HepG2 (cell line): Measurements from ENCODE around the gene LDLRAD3. TPM values are rescaled to one million over a fixed set of nuclear protein-coding genes. Genes with fewer than 3 reads are reported as not detected.

Experiments
- ATAC-seq: fragments of 200-7000 bp; cut with Tn5 transposase; 3 replicates; pipeline ENCODE4 v1.9.1; 2020; ENCODE audit warnings: mild to moderate bottlenecking, moderate library complexity
- BruUV-seq: library from RNA; stranded (reverse); fragments of 400-500 nt; replicated peaks from 2 replicates; lab custom pipeline; 2021; lab: Mats Ljungman, UMichigan
- CTCF ChIA-PET: fragments of 300-600 bp; formaldehyde crosslinking; extraction: SDS; loops from one replicate; lab custom pipeline; 2021; ENCODE audit warnings: low total read pairs, inconsistent platforms, low intra/inter-chr PET ratio; lab: Yijun Ruan, JAX
- POLR2A ChIA-PET: fragments of 350-600 bp; sonication (Branson Sonifier 250); formaldehyde crosslinking; loops from one replicate; lab custom pipeline; 2020; ENCODE audit warnings: antibody characterized with exemption, inconsistent platforms; lab: Yijun Ruan, JAX
- DNase-seq: peaks from one replicate; pipeline ENCODE4 v3.0.0-alpha.2; 2015; ENCODE audit warnings: low spot score
- FAIRE-seq: peaks from 3 replicates; lab custom pipeline; 2011; peaks lifted over from hg19 to GRCh38; lab: Jason Lieb, UNC
- H2AFZ ChIP-seq: one replicate; pipeline ENCODE4 v1.6.1; 2011; ENCODE audit warnings: low read length, inconsistent platforms
- H3K27ac ChIP-seq: fragments of 300-600 bp; 3 replicates; pipeline ENCODE4 v1.8.0; 2011; ENCODE audit warnings: mixed run types, mild to moderate bottlenecking, mixed read lengths, low read length, inconsistent platforms; ENCODE audit not compliant: insufficient read depth; ENCODE audit errors: extremely low read length
- H3K27me3 ChIP-seq, 2 experiments: fragments of 200-600 bp in 1 of 2; 2 replicates in 1 of 2; 3 replicates in 1 of 2; pipeline versions ENCODE4 v1.6.0 to v1.8.0; 2011; ENCODE audit warnings: low read length in 2 of 2, mild to moderate bottlenecking in 2 of 2, moderate library complexity in 2 of 2, inconsistent platforms in 1 of 2; ENCODE audit not compliant: insufficient read depth in 2 of 2, control insufficient read depth in 1 of 2
- H3K36me3 ChIP-seq, 2 experiments: fragments of 200-600 bp in 1 of 2; replicated peaks in 1 of 2; 2 replicates in 1 of 2; 3 replicates in 1 of 2; pipeline versions ENCODE4 v1.5.1 to v1.8.0; 2011; ENCODE audit warnings: low read length in 2 of 2, inconsistent platforms in 1 of 2; ENCODE audit not compliant: insufficient read depth in 2 of 2, control insufficient read depth in 1 of 2
- H3K4me1 ChIP-seq: 2 replicates; pipeline ENCODE4 v1.5.1; 2012; ENCODE audit warnings: low read length, inconsistent platforms; ENCODE audit not compliant: insufficient read depth
- H3K4me2 ChIP-seq: 2 replicates; pipeline ENCODE4 v1.6.0; 2011; ENCODE audit warnings: low read depth, low read length, inconsistent platforms
- H3K4me3 ChIP-seq, 3 experiments: fragments of 200-600 bp in 1 of 3; sonication (generic), shearing (Covaris generic) in 1 of 3; replicated peaks in 1 of 3; 2 replicates each; pipeline ENCODE4 v1.5.1; 2011 to 2016; ENCODE audit warnings: low read length in 3 of 3, inconsistent platforms in 2 of 3, low read depth in 2 of 3, mild to moderate bottlenecking in 2 of 3, control low read depth in 1 of 3, mixed read lengths in 1 of 3; ENCODE audit not compliant: insufficient read depth in 1 of 3
- H3K79me2 ChIP-seq: one replicate; pipeline ENCODE4 v1.6.1; 2011; ENCODE audit warnings: low read length, inconsistent platforms; ENCODE audit not compliant: insufficient read depth
- H3K9ac ChIP-seq: 2 replicates; pipeline ENCODE4 v1.6.0; 2011; ENCODE audit warnings: mild to moderate bottlenecking, low read depth, low read length, inconsistent platforms; ENCODE audit not compliant: insufficient read depth
- H3K9me3 ChIP-seq: 2 replicates; pipeline ENCODE4 v1.5.1; 2012; ENCODE audit warnings: mild to moderate bottlenecking, low read length
- H4K20me1 ChIP-seq: 2 replicates; pipeline ENCODE4 v1.6.0; 2011; ENCODE audit warnings: inconsistent platforms, mild to moderate bottlenecking, low read length, moderate library complexity; ENCODE audit not compliant: insufficient read depth
- BCL3 ChIP-seq: sonication (generic); formaldehyde crosslinking; IDR thresholded peaks from 2 replicates; pipeline ENCODE4 v1.5.1; 2020; ENCODE audit warnings: mild to moderate bottlenecking, missing genetic modification reagents, moderate library complexity
- DBP ChIP-seq: sonication (generic); formaldehyde crosslinking; IDR thresholded peaks from 2 replicates; pipeline ENCODE4 v1.4.0; 2020; ENCODE audit warnings: missing genetic modification reagents; ENCODE audit errors: not compliant biosample characterization
- DZIP1 ChIP-seq: sonication (generic); formaldehyde crosslinking; IDR thresholded peaks from 2 replicates; pipeline ENCODE4 v1.5.0; 2020; ENCODE audit warnings: mild to moderate bottlenecking, missing genetic modification reagents
- GATAD2A ChIP-seq: IDR thresholded peaks from 2 replicates; pipeline ENCODE4 v1.6.1; 2016
- MAFK ChIP-seq, 2 experiments: IDR thresholded peaks in 1 of 2; conservative IDR thresholded peaks in 1 of 2; 2 replicates each; pipeline ENCODE4 v1.6.1; 2011; ENCODE audit warnings: improper control_type of control experiment in 2 of 2, low read length in 2 of 2
- RBFOX2 ChIP-seq: fragments of 200-400 bp; formaldehyde crosslinking; IDR thresholded peaks from 2 replicates; pipeline ENCODE4 v1.6.1; 2017; ENCODE audit warnings: low read depth, mild to moderate bottlenecking, low read length
- ZNF3 ChIP-seq: IDR thresholded peaks from 2 replicates; pipeline ENCODE4 v1.7.0; 2017; ENCODE audit warnings: inconsistent platforms
- ZNF407 ChIP-seq: sonication (generic); formaldehyde crosslinking; IDR thresholded peaks from one replicate; pipeline ENCODE4 v1.5.1; 2020; ENCODE audit warnings: mild to moderate bottlenecking, missing genetic modification reagents; ENCODE audit errors: not compliant biosample characterization
- ZNF569 ChIP-seq: sonication (generic); formaldehyde crosslinking; IDR thresholded peaks from 2 replicates; pipeline ENCODE4 v1.5.0; 2020; ENCODE audit warnings: mild to moderate bottlenecking, missing genetic modification reagents, moderate library complexity, borderline replicate concordance
- ZNF572 ChIP-seq: sonication (generic); formaldehyde crosslinking; IDR thresholded peaks from 2 replicates; pipeline ENCODE4 v1.5.1; 2020; ENCODE audit warnings: mild to moderate bottlenecking, missing genetic modification reagents
- ZNF660 ChIP-seq: sonication (generic); formaldehyde crosslinking; IDR thresholded peaks from 2 replicates; pipeline ENCODE4 v1.5.1; 2020; ENCODE audit warnings: mild to moderate bottlenecking, low read depth, missing genetic modification reagents, borderline replicate concordance
- ZNF746 ChIP-seq: sonication (generic); formaldehyde crosslinking; IDR thresholded peaks from 2 replicates; pipeline ENCODE4 v1.8.0; 2022; ENCODE audit warnings: mild to moderate bottlenecking, missing genetic modification reagents
- WGBS: methylation state at CpG from one replicate; pipeline ENCODE4 v1.1.6; 2017; ENCODE audit warnings: low lambda C conversion rate; 5-methylcytosine and 5-hydroxymethylcytosine counted together
- in situ Hi-C: cut with HindIII; loops from 2 replicates; pipeline ENCODE4 v1.10.0; 2017; ENCODE audit warnings: low pct_unique_long_range_greater_than_20kb; ENCODE audit not compliant: extremely low pct_ligation_motif_present
- intact Hi-C: fragments of 100-400 bp; cut with micrococcal nuclease; formaldehyde crosslinking; loops from one replicate; pipeline ENCODE4 v1.10.0; 2022; ENCODE audit not compliant: unreplicated experiment
- polyA plus RNA-seq, 8 experiments: library from polyadenylated mRNA; depleted of rRNA in 3 of 8; stranded (reverse) in 7 of 8; unstranded in 1 of 8; fragments of >200 nt; fragmentation: Illumina TruSeq in 4 of 8; extraction: Trizol in 4 of 8; gene quantifications; 2 replicates each; pipeline versions ENCODE4 v1.2.1 to v1.2.3, GENCODE V29; 2011 to 2016; ENCODE audit warnings: low read depth in 4 of 8, missing spikeins in 1 of 8, mixed read lengths in 1 of 8; ENCODE audit not compliant: insufficient read depth in 1 of 8
- total RNA-seq, 5 experiments: library from RNA; depleted of rRNA; stranded (reverse); fragments of >200 nt; fragmentation: Illumina TruSeq; extraction: Trizol; gene quantifications; 2 replicates each; pipeline ENCODE4 v1.2.3, GENCODE V29; 2016; ENCODE audit warnings: low read depth in 1 of 5

The LDLRAD3 gene
- total and polyA plus RNA-seq, 2 of the 13 experiments (the other 11 are each of a cell fraction or from before 2014, with no cell fraction given): 0.50 to 0.60 TPM

- intact Hi-C loops: no loop called here
- FAIRE-seq: no peak
- no peak overlapping the region for H3K4me3 ChIP-seq
- TF ChIP-seq RBFOX2 (no peak), ZNF572 (CRISPR knock-in tag) (no peak), ZNF569 (CRISPR knock-in tag) (no peak), MAFK (conservative IDR thresholded peaks at IDR 0.05 in 1 of 2, IDR thresholded peaks at IDR 0.05 in 1 of 2; ENCODE audit: low read length in 2 of 2) (no peak), ZNF746 (CRISPR knock-in tag) (no peak), GATAD2A (no peak), ZNF3 (CRISPR knock-in tag) (no peak), DZIP1 (no peak), BCL3 (CRISPR knock-in tag) (no peak), ZNF660 (CRISPR knock-in tag) (no peak), DBP (CRISPR knock-in tag) (no peak), ZNF407 (CRISPR knock-in tag) (no peak)
Observed at GRCh38 chr11:35951680-35952079, 7.8 kb downstream of the LDLRAD3 start.

More at GRCh38 chr11:35951680-35952079, 7.8 kb downstream of the LDLRAD3 start:
- H3K79me2 ChIP-seq: no peaks in the 10 kb centered on the region
- BruUV-seq: no TSS peak
- H3K9ac ChIP-seq: no peak overlapping the region
- no peak overlapping the region for H3K4me2 ChIP-seq
- H3K36me3 ChIP-seq: no peaks in the 10 kb centered on the region
- ATAC-seq: no peak
- H3K4me1 ChIP-seq: no peaks in the 10 kb centered on the region
- ChIA-PET POLR2A (no interaction called here), CTCF (no interaction called here)
- in situ Hi-C loops: no loop called here
- no peaks in the 10 kb centered on the region for H3K9me3 ChIP-seq
- H3K27ac ChIP-seq: no peak overlapping the region
- 47% methylated on average over 3 of the region's 3 CpGs for WGBS
- H3K27me3 ChIP-seq: peaks cover 2 to 12% of the 10 kb centered on the region in 2 experiments; a peak in 3 of 5 replicates
- no peaks in the 10 kb centered on the region for H4K20me1 ChIP-seq
- DNase-seq: no peak
- H2AFZ ChIP-seq: no peak overlapping the region
